Duodenal mucosa (tissue), 2 donors: ENCODE results near the gene JAML.

Experiments used
- H3K27ac ChIP-seq: one replicate; pipeline ENCODE4 v1.7.0; 2013; ENCODE audit warnings: low read depth, low read length
- H3K27me3 ChIP-seq, 2 donors: one replicate each; pipeline ENCODE4 v1.7.0; 2013; ENCODE audit warnings: low read length in 2 of 2, control low read depth in 1 of 2; ENCODE audit not compliant: insufficient read depth in 2 of 2, control insufficient read depth in 1 of 2
- H3K36me3 ChIP-seq, 2 donors: one replicate each; pipeline ENCODE4 v1.7.0; 2013; ENCODE audit warnings: low read length in 2 of 2, control low read depth in 1 of 2; ENCODE audit not compliant: insufficient read depth in 2 of 2, control insufficient read depth in 1 of 2
- H3K4me1 ChIP-seq, 2 donors: one replicate each; pipeline ENCODE4 v1.7.0; 2013; ENCODE audit warnings: low read length in 2 of 2, control low read depth in 1 of 2; ENCODE audit not compliant: insufficient read depth in 2 of 2, control insufficient read depth in 1 of 2
- H3K4me3 ChIP-seq, 2 donors: one replicate each; pipeline ENCODE4 v1.7.0; 2013; ENCODE audit warnings: low read length in 2 of 2, low read depth in 1 of 2
- H3K9ac ChIP-seq, 2 donors: one replicate each; pipeline ENCODE4 v1.7.0; 2013; ENCODE audit warnings: low read length in 2 of 2, low read depth in 1 of 2
- H3K9me3 ChIP-seq, 2 donors: one replicate each; pipeline ENCODE4 v1.7.0; 2013; ENCODE audit warnings: low read length in 2 of 2, control low read depth in 1 of 2; ENCODE audit not compliant: control insufficient read depth in 1 of 2

JAML gene

GRCh38 chr11:118161786-118162185 is 63.0 kb downstream of the JAML start:
- Histone ChIP-seq H3K27ac (no peak overlapping the region), H3K9ac (no peak overlapping the region), H3K27me3 (peaks cover 16 to 42% of the 10 kb centered on the region in 2 donors), H3K4me3 (no peak overlapping the region), H3K9me3 (no peaks in the 10 kb centered on the region), H3K36me3 (no peaks in the 10 kb centered on the region), H3K4me1 (peaks cover 0 to under 1% of the 10 kb centered on the region in 2 donors)

GRCh38 chr11:118157186-118157895 is 67.5 kb downstream of the JAML start:
- no peak overlapping the region for H3K9ac ChIP-seq
- H3K9me3 ChIP-seq, result no peaks in the 10 kb centered on the region
- H3K27ac ChIP-seq, result no peak overlapping the region
- H3K4me3 ChIP-seq, result no peak overlapping the region
- peaks cover 5% of the 10 kb centered on the region in 2 donors for H3K4me1 ChIP-seq
- H3K36me3 ChIP-seq, result no peaks in the 10 kb centered on the region
- peaks cover 57 to 74% of the 10 kb centered on the region in 2 donors for H3K27me3 ChIP-seq

- peaks cover 64 to 76% of the 10 kb centered on the region in 2 donors for H3K27me3 ChIP-seq
These were observed 68.2 kb downstream of the JAML start for GRCh38 chr11:118156531-118157185.

GRCh38 chr11:118155776-118156530 is 68.9 kb downstream of the JAML start:
- Histone ChIP-seq H3K9ac (no peak overlapping the region), H3K4me3 (no peak overlapping the region), H3K27me3 (peaks cover 71 to 81% of the 10 kb centered on the region in 2 donors), H3K36me3 (no peaks in the 10 kb centered on the region), H3K4me1 (peaks cover 5% of the 10 kb centered on the region in 2 donors), H3K9me3 (no peaks in the 10 kb centered on the region), H3K27ac (no peak overlapping the region)

More at GRCh38 chr11:118156531-118157185, 68.2 kb downstream of the JAML start:
- H3K27ac ChIP-seq, result no peak overlapping the region
- H3K9me3 ChIP-seq, result no peaks in the 10 kb centered on the region
- no peak overlapping the region for H3K9ac ChIP-seq
- H3K36me3 ChIP-seq, result no peaks in the 10 kb centered on the region
- H3K4me1 ChIP-seq, result peaks cover 5% of the 10 kb centered on the region in 2 donors
- H3K4me3 ChIP-seq, result no peak overlapping the region

- no peak overlapping the region for H3K27ac ChIP-seq
- no peak overlapping the region for H3K9ac ChIP-seq
- no peaks in the 10 kb centered on the region for H3K9me3 ChIP-seq
- peaks cover 80 to 89% of the 10 kb centered on the region in 2 donors for H3K27me3 ChIP-seq
- no peak overlapping the region for H3K4me3 ChIP-seq
- H3K36me3 ChIP-seq, result no peaks in the 10 kb centered on the region
- peaks cover 5% of the 10 kb centered on the region in 2 donors for H3K4me1 ChIP-seq
These were observed 70.2 kb downstream of the JAML start for GRCh38 chr11:118154641-118155040.

- Histone ChIP-seq H3K36me3 (no peaks in the 10 kb centered on the region), H3K9ac (no peak overlapping the region), H3K4me3 (no peak overlapping the region), H3K27ac (no peak overlapping the region), H3K4me1 (peaks cover 5% of the 10 kb centered on the region in 2 donors), H3K9me3 (no peaks in the 10 kb centered on the region), H3K27me3 (peaks cover 80 to 90% of the 10 kb centered on the region in 2 donors)
These were observed 70.8 kb downstream of the JAML start for GRCh38 chr11:118153976-118154375.

GRCh38 chr11:118153516-118153915 is 71.3 kb downstream of the JAML start:
- Histone ChIP-seq H3K9ac (no peak overlapping the region), H3K4me1 (peaks cover 5% of the 10 kb centered on the region in 2 donors), H3K4me3 (no peak overlapping the region), H3K27me3 (peaks cover 75 to 86% of the 10 kb centered on the region in 2 donors), H3K27ac (no peak overlapping the region), H3K9me3 (no peaks in the 10 kb centered on the region), H3K36me3 (no peaks in the 10 kb centered on the region)

- peak within 1 kb of the TSS in 1 of 2 donors; percentile 12 for H3K9ac ChIP-seq
- peaks cover 73 to 83% of the 10 kb centered on the region in 2 donors for H3K27me3 ChIP-seq
- no peak within 1 kb of the TSS for H3K27ac ChIP-seq
These were observed 72.0 kb downstream of the JAML start, which contains the start of gene SCN4B for GRCh38 chr11:118152552-118153471. Gene SCN4B, minus strand, starts transcription at chr11:118152823. Its CDS starts 150 bp downstream, at chr11:118152673.

GRCh38 chr11:118152020-118152551 is 72.7 kb downstream of the JAML start:
- Histone ChIP-seq H3K27me3 (peaks cover 72 to 77% of the 10 kb centered on the region in 2 donors), H3K9me3 (no peaks in the 10 kb centered on the region), H3K9ac (no peak overlapping the region), H3K4me1 (peaks cover 5% of the 10 kb centered on the region in 2 donors), H3K27ac (no peak overlapping the region), H3K36me3 (no peaks in the 10 kb centered on the region), H3K4me3 (peak overlapping the region; percentile 57 to 62)

More at GRCh38 chr11:118152552-118153471, 72.0 kb downstream of the JAML start, which contains the start of gene SCN4B:
- H3K4me1 ChIP-seq, result peaks cover 5% of the 10 kb centered on the region in 2 donors
- H3K36me3 ChIP-seq, result no peaks in the 10 kb centered on the region
- no peaks in the 10 kb centered on the region for H3K9me3 ChIP-seq
- H3K4me3 ChIP-seq, result peak within 1 kb of the TSS; percentile 57 to 62
